MM.1S (cell line): ENCODE results near the gene LRMDA.

Experiments
- DNase-seq: peaks from one replicate; pipeline ENCODE4 v3.0.0-alpha.2; 2015
- H2AFZ ChIP-seq: fragments of 300-600 bp; sonication (generic); 2 replicates; pipeline ENCODE4 v1.6.0; 2016; ENCODE audit warnings: antibody characterized with exemption, low read length
- H3F3A ChIP-seq: fragments of 300-600 bp; sonication (generic); 2 replicates; pipeline ENCODE4 v1.6.1; 2016; ENCODE audit warnings: mild to moderate bottlenecking, antibody characterized with exemption, low read length, moderate library complexity, mixed read lengths; ENCODE audit not compliant: insufficient read depth
- H3K27ac ChIP-seq: fragments of 300-600 bp; sonication (generic); 2 replicates; pipeline ENCODE4 v1.5.1; 2016; ENCODE audit warnings: mild to moderate bottlenecking, low read length
- H3K27me3 ChIP-seq: fragments of 300-600 bp; sonication (generic); replicated peaks from 2 replicates; pipeline ENCODE4 v1.6.0; 2016; ENCODE audit warnings: low read length; ENCODE audit not compliant: insufficient read depth
- H3K36me3 ChIP-seq: fragments of 300-600 bp; sonication (generic); replicated peaks from 2 replicates; pipeline ENCODE4 v1.6.1; 2016; ENCODE audit warnings: mild to moderate bottlenecking, low read length, mixed read lengths; ENCODE audit not compliant: insufficient read depth
- H3K4me1 ChIP-seq: fragments of 300-600 bp; sonication (generic); 2 replicates; pipeline ENCODE4 v1.6.1; 2016; ENCODE audit warnings: low read length, mixed read lengths
- H3K4me2 ChIP-seq: fragments of 300-600 bp; sonication (generic); 2 replicates; pipeline ENCODE4 v1.6.0; 2016; ENCODE audit warnings: low read depth, low read length
- H3K4me3 ChIP-seq: fragments of 300-600 bp; sonication (generic); 2 replicates; pipeline ENCODE4 v1.5.1; 2016; ENCODE audit warnings: low read length, mixed read lengths
- H3K79me2 ChIP-seq: fragments of 300-600 bp; sonication (generic); 2 replicates; pipeline ENCODE4 v1.6.1; 2016; ENCODE audit warnings: mixed run types, low read length, mixed read lengths
- H3K9ac ChIP-seq: fragments of 300-600 bp; sonication (generic); 2 replicates; pipeline ENCODE4 v1.6.1; 2016; ENCODE audit warnings: low read length, mixed read lengths
- H3K9me2 ChIP-seq: fragments of 300-600 bp; sonication (generic); replicated peaks from 2 replicates; pipeline ENCODE4 v1.6.1; 2016; ENCODE audit warnings: mild to moderate bottlenecking, low read length, mixed read lengths; ENCODE audit not compliant: insufficient read depth
- H3K9me3 ChIP-seq: fragments of 300-600 bp; sonication (generic); replicated peaks from 2 replicates; pipeline ENCODE4 v1.6.1; 2016; ENCODE audit warnings: mild to moderate bottlenecking, low read length, mixed read lengths; ENCODE audit not compliant: insufficient read depth
- H4K20me1 ChIP-seq: fragments of 300-600 bp; sonication (generic); 2 replicates; pipeline ENCODE4 v1.6.1; 2016; ENCODE audit warnings: mild to moderate bottlenecking, low read length, moderate library complexity, mixed read lengths; ENCODE audit not compliant: insufficient read depth
- EZH2 ChIP-seq: fragments of 300-600 bp; sonication (generic); optimal IDR thresholded peaks from 2 replicates; pipeline ENCODE3; 2017; ENCODE audit warnings: low read depth, mild to moderate bottlenecking, antibody characterized with exemption, low read length, mixed read lengths
- EZH2phosphoT487 ChIP-seq: fragments of 300-600 bp; sonication (generic); IDR thresholded peaks from 2 replicates; pipeline ENCODE4 v1.6.1; 2018; ENCODE audit warnings: antibody characterized with exemption, low read length
- TF ChIP-seq, protein P1 (sequence below): fragments of 300-600 bp; sonication (generic); IDR thresholded peaks from 2 replicates; pipeline ENCODE4 v1.5.1; 2016; ENCODE audit warnings: antibody characterized with exemption, low read length, mixed read lengths

The LRMDA gene

GRCh38 chr10:75857896-75858295, 426.5 kb downstream of the LRMDA start:
- no peaks in the 10 kb centered on the region for H3K4me1 ChIP-seq
- no peaks in the 10 kb centered on the region for H3F3A ChIP-seq
- no peak overlapping the region for H3K4me2 ChIP-seq
- H3K9ac ChIP-seq = no peak overlapping the region
- H3K79me2 ChIP-seq = no peaks in the 10 kb centered on the region
- H3K4me3 ChIP-seq = no peak overlapping the region
- no peak overlapping the region for H3K27ac ChIP-seq
- H3K27me3 ChIP-seq = no peaks in the 10 kb centered on the region
- H4K20me1 ChIP-seq = no peaks in the 10 kb centered on the region
- H3K9me3 ChIP-seq = no peaks in the 10 kb centered on the region
- no peak overlapping the region for H2AFZ ChIP-seq
- TF ChIP-seq EZH2 (no peak), EZH2phosphoT487 (no peak)
- TF ChIP-seq, protein P1, sequence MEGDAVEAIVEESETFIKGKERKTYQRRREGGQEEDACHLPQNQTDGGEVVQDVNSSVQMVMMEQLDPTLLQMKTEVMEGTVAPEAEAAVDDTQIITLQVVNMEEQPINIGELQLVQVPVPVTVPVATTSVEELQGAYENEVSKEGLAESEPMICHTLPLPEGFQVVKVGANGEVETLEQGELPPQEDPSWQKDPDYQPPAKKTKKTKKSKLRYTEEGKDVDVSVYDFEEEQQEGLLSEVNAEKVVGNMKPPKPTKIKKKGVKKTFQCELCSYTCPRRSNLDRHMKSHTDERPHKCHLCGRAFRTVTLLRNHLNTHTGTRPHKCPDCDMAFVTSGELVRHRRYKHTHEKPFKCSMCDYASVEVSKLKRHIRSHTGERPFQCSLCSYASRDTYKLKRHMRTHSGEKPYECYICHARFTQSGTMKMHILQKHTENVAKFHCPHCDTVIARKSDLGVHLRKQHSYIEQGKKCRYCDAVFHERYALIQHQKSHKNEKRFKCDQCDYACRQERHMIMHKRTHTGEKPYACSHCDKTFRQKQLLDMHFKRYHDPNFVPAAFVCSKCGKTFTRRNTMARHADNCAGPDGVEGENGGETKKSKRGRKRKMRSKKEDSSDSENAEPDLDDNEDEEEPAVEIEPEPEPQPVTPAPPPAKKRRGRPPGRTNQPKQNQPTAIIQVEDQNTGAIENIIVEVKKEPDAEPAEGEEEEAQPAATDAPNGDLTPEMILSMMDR = no peak
- no peaks in the 10 kb centered on the region for H3K36me3 ChIP-seq
- DNase-seq = no peak
- H3K9me2 ChIP-seq = no peaks in the 10 kb centered on the region

- no peak for TF ChIP-seq EZH2
- no peak for TF ChIP-seq EZH2phosphoT487
- TF ChIP-seq, protein P1 = no peak
- Histone ChIP-seq H3K4me3 (no peak overlapping the region), H2AFZ (no peak overlapping the region), H3K36me3 (no peaks in the 10 kb centered on the region), H3K4me2 (no peak overlapping the region), H3K79me2 (no peaks in the 10 kb centered on the region), H3K9me2 (no peaks in the 10 kb centered on the region), H4K20me1 (no peaks in the 10 kb centered on the region), H3K27ac (no peak overlapping the region), H3K9ac (no peak overlapping the region), H3F3A (no peaks in the 10 kb centered on the region), H3K9me3 (no peaks in the 10 kb centered on the region), H3K4me1 (no peaks in the 10 kb centered on the region), H3K27me3 (no peaks in the 10 kb centered on the region)
- DNase-seq = no peak
Observed at GRCh38 chr10:75858339-75858738, 426.9 kb downstream of the LRMDA start.

- Histone ChIP-seq H3K79me2 (no peaks in the 10 kb centered on the region), H3K4me1 (no peaks in the 10 kb centered on the region), H3F3A (no peaks in the 10 kb centered on the region), H3K9me2 (no peaks in the 10 kb centered on the region), H3K9me3 (no peaks in the 10 kb centered on the region), H3K4me3 (no peak overlapping the region), H2AFZ (no peak overlapping the region), H3K36me3 (no peaks in the 10 kb centered on the region), H3K9ac (no peak overlapping the region), H4K20me1 (no peaks in the 10 kb centered on the region), H3K27ac (no peak overlapping the region), H3K4me2 (no peak overlapping the region), H3K27me3 (no peaks in the 10 kb centered on the region)
- no peak for TF ChIP-seq EZH2
- no peak for TF ChIP-seq EZH2phosphoT487
- TF ChIP-seq, protein P1 = no peak
- DNase-seq = no peak
Observed at GRCh38 chr10:75859141-75859540, 427.7 kb downstream of the LRMDA start.

DNA sequence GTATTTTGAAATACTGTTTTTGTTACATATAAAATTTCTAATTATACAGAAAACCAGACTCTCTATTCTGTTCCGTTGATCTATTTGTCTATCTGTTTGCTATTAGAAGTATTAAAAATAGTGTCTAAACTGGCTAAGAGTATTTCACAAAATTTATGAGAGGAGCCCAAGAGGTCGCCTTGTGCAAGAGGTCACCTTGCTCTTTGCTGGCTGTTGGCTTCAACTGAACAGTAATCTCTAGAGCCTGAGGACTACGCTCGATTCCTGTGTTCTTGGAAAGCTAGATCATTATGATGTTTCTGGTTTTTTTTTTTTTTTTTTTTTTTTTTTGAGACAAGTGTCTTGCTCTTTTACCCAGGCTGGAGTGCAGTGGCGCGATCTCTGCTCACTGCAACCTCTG, 428.6 kb downstream of the LRMDA start:
- no peaks in the 10 kb centered on the region for H3K9me3 ChIP-seq
- no peaks in the 10 kb centered on the region for H3K79me2 ChIP-seq
- H3F3A ChIP-seq = no peaks in the 10 kb centered on the region
- no peak overlapping the region for H2AFZ ChIP-seq
- H3K9ac ChIP-seq = no peak overlapping the region
- H3K27ac ChIP-seq = no peak overlapping the region
- H3K27me3 ChIP-seq = no peaks in the 10 kb centered on the region
- DNase-seq = no peak
- no peaks in the 10 kb centered on the region for H3K36me3 ChIP-seq
- H4K20me1 ChIP-seq = no peaks in the 10 kb centered on the region
- H3K4me3 ChIP-seq = no peak overlapping the region
- H3K4me2 ChIP-seq = no peak overlapping the region
- no peaks in the 10 kb centered on the region for H3K4me1 ChIP-seq
- no peaks in the 10 kb centered on the region for H3K9me2 ChIP-seq
- TF ChIP-seq EZH2 = no peak
- TF ChIP-seq EZH2phosphoT487 = no peak
- TF ChIP-seq, protein P1 = no peak
